Measurements from ENCODE around the gene AHCTF1.

AHCTF1 gene

DNA sequence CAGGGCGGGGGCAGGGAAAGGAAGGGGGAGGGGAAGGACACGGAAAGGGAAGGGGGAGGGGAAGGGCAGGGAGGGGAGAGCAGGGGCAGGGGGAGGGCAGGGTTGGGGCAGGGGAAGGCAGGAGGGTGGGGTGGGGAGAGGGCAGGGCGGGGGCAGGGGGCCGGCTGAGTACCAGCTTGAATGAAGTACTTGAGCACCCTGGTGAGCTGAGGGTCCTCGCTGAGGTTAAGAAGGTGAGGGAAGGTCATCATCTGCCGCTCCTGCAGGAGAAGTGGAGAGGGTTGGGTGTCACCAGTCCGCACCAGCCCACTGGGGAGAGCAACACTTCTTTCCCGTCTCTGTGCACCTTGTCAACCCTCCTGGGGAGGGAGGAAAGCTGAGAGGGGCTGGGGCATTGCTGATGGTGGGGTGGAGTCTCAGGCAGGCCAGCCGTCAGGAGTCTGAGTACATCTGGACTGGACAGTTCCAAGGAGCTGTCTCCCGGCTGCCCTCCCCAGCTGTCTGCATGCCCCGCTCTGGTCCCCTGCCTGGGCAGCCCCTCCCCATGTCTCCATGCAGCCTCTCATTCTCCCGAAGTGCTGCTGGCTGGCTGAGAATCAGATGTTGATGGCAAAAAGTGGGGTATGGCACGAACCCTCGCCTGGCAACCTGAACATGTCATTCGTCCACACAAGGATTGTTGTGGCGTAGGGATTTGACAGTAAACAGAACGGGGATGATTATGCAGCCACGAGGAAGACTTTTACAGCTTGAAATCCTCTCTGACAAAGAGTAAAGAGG is 137.5 kb downstream of the AHCTF1 start:
- TF ChIP-seq, protein P1, sequence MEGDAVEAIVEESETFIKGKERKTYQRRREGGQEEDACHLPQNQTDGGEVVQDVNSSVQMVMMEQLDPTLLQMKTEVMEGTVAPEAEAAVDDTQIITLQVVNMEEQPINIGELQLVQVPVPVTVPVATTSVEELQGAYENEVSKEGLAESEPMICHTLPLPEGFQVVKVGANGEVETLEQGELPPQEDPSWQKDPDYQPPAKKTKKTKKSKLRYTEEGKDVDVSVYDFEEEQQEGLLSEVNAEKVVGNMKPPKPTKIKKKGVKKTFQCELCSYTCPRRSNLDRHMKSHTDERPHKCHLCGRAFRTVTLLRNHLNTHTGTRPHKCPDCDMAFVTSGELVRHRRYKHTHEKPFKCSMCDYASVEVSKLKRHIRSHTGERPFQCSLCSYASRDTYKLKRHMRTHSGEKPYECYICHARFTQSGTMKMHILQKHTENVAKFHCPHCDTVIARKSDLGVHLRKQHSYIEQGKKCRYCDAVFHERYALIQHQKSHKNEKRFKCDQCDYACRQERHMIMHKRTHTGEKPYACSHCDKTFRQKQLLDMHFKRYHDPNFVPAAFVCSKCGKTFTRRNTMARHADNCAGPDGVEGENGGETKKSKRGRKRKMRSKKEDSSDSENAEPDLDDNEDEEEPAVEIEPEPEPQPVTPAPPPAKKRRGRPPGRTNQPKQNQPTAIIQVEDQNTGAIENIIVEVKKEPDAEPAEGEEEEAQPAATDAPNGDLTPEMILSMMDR (IDR thresholded peaks at IDR 0.05; ENCODE audit: low read length, missing control alignments), result no peak
- no peak overlapping the region for H3K4me3 ChIP-seq (replicated peaks; ENCODE audit: low read depth, low read length)
- no peak for DNase-seq (ENCODE audit: low read depth)

DNA sequence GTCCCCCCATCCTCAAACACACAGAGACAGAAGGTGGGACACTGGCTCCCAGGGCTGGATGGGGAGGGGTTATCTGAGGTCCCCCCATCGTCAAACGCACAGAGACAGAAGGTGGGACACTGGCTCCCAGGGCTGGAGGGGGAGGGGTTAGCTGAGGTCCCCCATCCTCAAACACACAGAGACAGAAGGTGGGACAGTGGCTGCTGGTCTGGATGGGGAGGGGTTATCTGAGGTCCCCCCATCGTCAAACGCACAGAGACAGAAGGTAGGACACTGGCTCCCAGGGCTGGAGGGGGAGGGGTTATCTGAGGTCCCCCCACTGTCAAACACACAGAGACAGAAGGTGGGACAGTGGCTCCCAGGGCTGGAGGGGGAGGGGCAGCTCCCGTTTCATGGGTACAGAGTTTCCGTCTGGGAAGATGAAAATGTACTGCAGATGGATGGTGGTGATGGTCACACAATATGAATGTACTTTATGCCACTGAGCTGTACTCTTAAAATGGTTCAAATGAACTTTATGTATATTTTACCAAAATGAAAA is 138.3 kb downstream of the AHCTF1 start:
- TF ChIP-seq, protein P1 (IDR thresholded peaks at IDR 0.05; ENCODE audit: low read length, missing control alignments), result no peak
- H3K4me3 ChIP-seq (replicated peaks; ENCODE audit: low read depth, low read length), result no peak overlapping the region

DNA sequence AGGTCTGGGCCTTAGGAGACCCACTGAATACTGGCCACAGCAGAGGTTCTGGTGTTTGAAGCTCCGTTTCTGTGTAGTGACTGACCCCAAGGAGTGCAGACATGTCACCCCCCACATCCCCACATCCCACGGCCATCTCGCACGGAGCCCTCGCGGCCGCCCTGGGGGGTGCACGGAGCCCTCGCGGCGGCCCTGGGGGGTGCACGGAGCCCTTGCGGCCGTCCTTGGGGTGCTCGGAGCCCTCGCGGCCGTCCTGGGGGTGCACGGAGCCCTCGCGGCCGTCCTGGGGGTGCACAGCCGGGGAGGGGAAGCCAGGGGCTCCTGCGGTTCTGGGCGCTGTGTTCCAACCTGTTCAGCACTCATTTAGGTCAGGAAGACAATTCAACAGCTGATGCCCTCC is 139.1 kb downstream of the AHCTF1 start:
- no peak overlapping the region for H3K4me3 ChIP-seq (replicated peaks; ENCODE audit: low read depth, low read length)
- TF ChIP-seq, protein P1 (IDR thresholded peaks at IDR 0.05; ENCODE audit: low read length, missing control alignments), result no peak

More for the DNA sequence above, 138.3 kb downstream of the AHCTF1 start:
- no peak for DNase-seq (ENCODE audit: low read depth)

DNA sequence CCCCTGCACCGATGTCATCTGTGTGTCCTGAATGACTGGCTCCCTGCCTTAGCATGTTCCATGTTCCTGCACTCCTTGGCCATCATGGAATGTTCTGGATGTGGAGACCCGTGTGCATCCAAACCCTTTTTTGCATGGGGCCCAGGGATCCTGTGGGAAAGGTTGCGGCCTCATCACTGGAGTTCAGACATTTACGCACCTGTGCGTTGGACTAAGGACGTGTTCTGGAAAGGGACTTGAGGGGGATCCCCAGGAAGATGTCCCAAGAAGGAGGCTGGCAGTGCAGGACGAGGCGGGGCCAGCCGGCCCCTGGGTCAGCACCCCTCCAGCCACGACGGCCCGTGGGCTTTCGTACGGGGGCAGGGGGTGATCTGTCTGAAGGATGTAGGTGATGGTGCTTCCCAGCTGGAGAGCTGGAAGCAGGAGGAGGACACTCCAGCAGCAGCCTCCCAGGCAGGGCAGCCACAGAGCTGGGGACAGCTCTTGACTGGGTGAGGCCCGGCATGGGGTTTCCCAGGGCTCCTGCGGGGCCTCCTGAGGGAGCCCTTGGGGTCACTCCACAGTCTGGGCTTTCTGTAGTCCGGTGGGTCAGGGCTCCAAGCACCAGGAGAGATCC is 140.3 kb downstream of the AHCTF1 start:
- no peak overlapping the region for H3K4me3 ChIP-seq (replicated peaks; ENCODE audit: low read depth, low read length)
- TF ChIP-seq, protein P1 (IDR thresholded peaks at IDR 0.05; ENCODE audit: low read length, missing control alignments), result no peak
- DNase-seq (ENCODE audit: low read depth), result no peak

More for the DNA sequence above, 139.1 kb downstream of the AHCTF1 start:
- DNase-seq (ENCODE audit: low read depth), result no peak

DNA sequence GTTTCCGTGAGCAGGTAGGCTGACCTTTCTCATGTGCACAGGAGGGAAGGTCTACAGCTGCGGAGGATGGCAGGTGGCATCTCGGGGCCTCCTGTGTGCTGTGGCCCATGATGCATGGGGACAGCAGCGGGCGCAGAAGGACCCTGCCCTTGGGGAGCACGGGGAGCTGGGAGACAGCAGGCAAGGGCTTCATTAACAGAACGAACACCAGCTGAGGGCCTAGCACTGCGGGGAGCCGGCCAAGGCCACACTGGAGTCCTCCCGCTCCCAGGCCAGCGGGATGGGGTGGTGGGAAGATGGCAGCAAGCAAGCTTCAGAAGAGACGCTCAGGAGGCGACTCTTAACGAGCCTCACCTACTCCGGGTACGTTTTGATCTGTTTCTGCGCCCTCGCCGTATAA is 140.9 kb downstream of the AHCTF1 start:
- TF ChIP-seq, protein P1 (IDR thresholded peaks at IDR 0.05; ENCODE audit: low read length, missing control alignments), result no peak
- no peak overlapping the region for H3K4me3 ChIP-seq (replicated peaks; ENCODE audit: low read depth, low read length)
- no peak for DNase-seq (ENCODE audit: low read depth)

DNA sequence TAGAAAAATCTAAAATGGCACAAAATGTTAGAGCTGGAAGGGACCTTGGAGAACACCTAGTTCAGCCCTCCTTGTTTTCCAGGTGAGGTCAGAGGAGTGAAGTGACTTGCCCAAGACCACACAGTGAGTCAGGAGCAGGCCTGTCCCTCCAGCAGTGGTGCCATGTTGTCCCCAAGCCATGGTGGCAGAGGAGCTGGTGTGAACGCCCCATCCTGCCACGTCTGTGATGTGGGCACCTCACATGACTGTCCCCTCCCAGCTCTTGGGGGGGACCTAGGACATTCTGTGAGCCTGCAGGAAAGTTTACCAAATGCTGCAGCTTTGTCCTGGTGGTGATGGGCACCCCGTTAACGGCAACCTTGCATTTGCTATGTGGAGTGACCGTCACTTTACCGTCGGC is 141.4 kb downstream of the AHCTF1 start:
- TF ChIP-seq, protein P1 (IDR thresholded peaks at IDR 0.05; ENCODE audit: low read length, missing control alignments), result no peak
- no peak overlapping the region for H3K4me3 ChIP-seq (replicated peaks; ENCODE audit: low read depth, low read length)
- no peak for DNase-seq (ENCODE audit: low read depth)
